Mesothelial cell of epicardium (in vitro differentiated cells): ENCODE measurements around the gene GALNT5. TPM values are rescaled to one million over a fixed set of nuclear protein-coding genes. Genes with fewer than 3 reads are reported as not detected.

ENCODE experiments used
- DNase-seq, 2 experiments: peaks; one replicate each; pipeline ENCODE4 v3.0.0; 2021; ENCODE audit warnings: low spot score in 2 of 2; ENCODE audit not compliant: unreplicated experiment in 2 of 2
- H3K27ac Mint-ChIP-seq: 2 replicates; pipeline ENCODE4 v1.8.0; 2021; ENCODE audit warnings: mixed read lengths
- H3K27me3 Mint-ChIP-seq: 2 replicates; pipeline ENCODE4 v1.8.0; 2021; ENCODE audit warnings: low read depth, mixed read lengths
- H3K36me3 Mint-ChIP-seq: 2 replicates; pipeline ENCODE4 v1.8.0; 2021; ENCODE audit warnings: mixed read lengths
- H3K4me1 Mint-ChIP-seq: 2 replicates; pipeline ENCODE4 v1.8.0; 2021; ENCODE audit warnings: mixed read lengths
- H3K4me3 Mint-ChIP-seq: 2 replicates; pipeline ENCODE4 v1.8.0; 2021; ENCODE audit warnings: mild to moderate bottlenecking, moderate library complexity, mixed read lengths
- H3K9me3 Mint-ChIP-seq: 2 replicates; pipeline ENCODE4 v1.8.0; 2021; ENCODE audit warnings: mixed read lengths
- total RNA-seq: library from RNA; stranded (reverse); gene quantifications from 3 replicates; pipeline ENCODE4 v1.2.1, GENCODE V29; 2021
- TF ChIP-seq, protein P1 (sequence below): fragments of 200-600 bp; sonication (generic); IDR thresholded peaks from one replicate; pipeline ENCODE4 v1.5.0; 2021; ENCODE audit warnings: antibody characterized with exemption; ENCODE audit not compliant: unreplicated experiment

Gene GALNT5
- total RNA-seq, 1 donor from 2014 or later = 1.3 TPM

GRCh38 chr2:157231476-157231875 lies 26.0 kb upstream of the GALNT5 start:
- H3K4me3 Mint-ChIP-seq = no peak overlapping the region
- H3K36me3 Mint-ChIP-seq = no peaks in the 10 kb centered on the region
- peaks cover 26% of the 10 kb centered on the region for H3K9me3 Mint-ChIP-seq
- TF ChIP-seq, protein P1, sequence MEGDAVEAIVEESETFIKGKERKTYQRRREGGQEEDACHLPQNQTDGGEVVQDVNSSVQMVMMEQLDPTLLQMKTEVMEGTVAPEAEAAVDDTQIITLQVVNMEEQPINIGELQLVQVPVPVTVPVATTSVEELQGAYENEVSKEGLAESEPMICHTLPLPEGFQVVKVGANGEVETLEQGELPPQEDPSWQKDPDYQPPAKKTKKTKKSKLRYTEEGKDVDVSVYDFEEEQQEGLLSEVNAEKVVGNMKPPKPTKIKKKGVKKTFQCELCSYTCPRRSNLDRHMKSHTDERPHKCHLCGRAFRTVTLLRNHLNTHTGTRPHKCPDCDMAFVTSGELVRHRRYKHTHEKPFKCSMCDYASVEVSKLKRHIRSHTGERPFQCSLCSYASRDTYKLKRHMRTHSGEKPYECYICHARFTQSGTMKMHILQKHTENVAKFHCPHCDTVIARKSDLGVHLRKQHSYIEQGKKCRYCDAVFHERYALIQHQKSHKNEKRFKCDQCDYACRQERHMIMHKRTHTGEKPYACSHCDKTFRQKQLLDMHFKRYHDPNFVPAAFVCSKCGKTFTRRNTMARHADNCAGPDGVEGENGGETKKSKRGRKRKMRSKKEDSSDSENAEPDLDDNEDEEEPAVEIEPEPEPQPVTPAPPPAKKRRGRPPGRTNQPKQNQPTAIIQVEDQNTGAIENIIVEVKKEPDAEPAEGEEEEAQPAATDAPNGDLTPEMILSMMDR = no peak
- DNase-seq = no peak
- no peaks in the 10 kb centered on the region for H3K27me3 Mint-ChIP-seq
- no peaks in the 10 kb centered on the region for H3K4me1 Mint-ChIP-seq
- no peak overlapping the region for H3K27ac Mint-ChIP-seq

- DNase-seq = no peak
Observed at GRCh38 chr2:157233506-157233905, 24.0 kb upstream of the GALNT5 start.

DNA sequence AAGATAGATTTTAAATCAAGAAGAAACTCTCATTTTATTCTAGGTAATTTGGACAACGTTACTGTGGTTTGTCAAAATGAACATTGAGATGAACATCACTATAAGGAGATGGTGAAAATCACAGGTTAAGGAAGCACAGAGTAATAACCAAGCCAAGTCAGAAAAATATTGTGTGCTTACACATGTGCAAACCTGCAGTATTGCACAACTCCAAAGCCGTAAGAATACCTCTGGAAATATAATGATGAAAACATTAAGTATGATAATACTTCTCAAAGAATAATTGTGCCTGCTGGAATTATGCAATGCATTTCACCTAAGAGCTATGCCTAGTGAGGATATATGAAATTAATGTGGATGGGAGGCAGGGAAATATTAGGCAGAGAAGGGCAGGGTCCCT lies 21.1 kb upstream of the GALNT5 start:
- TF ChIP-seq, protein P1 = no peak
- no peak overlapping the region for H3K4me3 Mint-ChIP-seq
- no peaks in the 10 kb centered on the region for H3K4me1 Mint-ChIP-seq
- no peak for DNase-seq
- H3K9me3 Mint-ChIP-seq = peaks cover 8% of the 10 kb centered on the region
- H3K27me3 Mint-ChIP-seq = no peaks in the 10 kb centered on the region
- H3K27ac Mint-ChIP-seq = no peak overlapping the region
- H3K36me3 Mint-ChIP-seq = no peaks in the 10 kb centered on the region

More at GRCh38 chr2:157233506-157233905, 24.0 kb upstream of the GALNT5 start:
- Mint-ChIP-seq H3K27me3 (no peaks in the 10 kb centered on the region), H3K4me3 (no peak overlapping the region), H3K4me1 (no peaks in the 10 kb centered on the region), H3K36me3 (no peaks in the 10 kb centered on the region), H3K27ac (no peak overlapping the region), H3K9me3 (peaks cover 18% of the 10 kb centered on the region)
- TF ChIP-seq, protein P1 = no peak

DNA sequence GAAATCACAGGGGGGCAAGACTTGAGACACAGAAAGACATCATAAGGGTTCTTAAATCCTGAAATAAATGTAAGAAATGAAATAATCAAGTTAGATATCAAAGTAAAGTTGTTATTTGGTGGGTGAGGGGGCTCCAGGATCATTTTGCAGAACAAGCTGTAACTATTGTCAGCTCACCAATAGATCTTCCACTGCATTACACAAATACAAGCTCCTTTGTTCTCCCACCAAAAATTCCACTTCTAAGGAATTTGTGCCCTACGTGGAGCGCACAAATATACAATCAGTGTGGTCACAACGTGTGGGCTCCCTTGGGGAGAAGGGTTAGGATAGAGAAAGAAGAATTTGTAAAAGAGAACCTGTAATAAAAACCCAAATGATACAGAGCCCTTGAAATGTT lies 19.2 kb upstream of the GALNT5 start:
- Mint-ChIP-seq H3K9me3 (peaks cover 5% of the 10 kb centered on the region), H3K4me3 (no peak overlapping the region), H3K4me1 (no peaks in the 10 kb centered on the region), H3K36me3 (no peaks in the 10 kb centered on the region), H3K27ac (no peak overlapping the region), H3K27me3 (no peaks in the 10 kb centered on the region)
- DNase-seq = no peak
- TF ChIP-seq, protein P1 = no peak

- Mint-ChIP-seq H3K4me3 (no peak overlapping the region), H3K27me3 (no peaks in the 10 kb centered on the region), H3K4me1 (peaks cover 10% of the 10 kb centered on the region), H3K36me3 (no peaks in the 10 kb centered on the region), H3K27ac (no peak overlapping the region), H3K9me3 (no peaks in the 10 kb centered on the region)
- TF ChIP-seq, protein P1 = no peak
- no peak for DNase-seq
Observed at GRCh38 chr2:157244691-157245090, 12.8 kb upstream of the GALNT5 start.

DNA sequence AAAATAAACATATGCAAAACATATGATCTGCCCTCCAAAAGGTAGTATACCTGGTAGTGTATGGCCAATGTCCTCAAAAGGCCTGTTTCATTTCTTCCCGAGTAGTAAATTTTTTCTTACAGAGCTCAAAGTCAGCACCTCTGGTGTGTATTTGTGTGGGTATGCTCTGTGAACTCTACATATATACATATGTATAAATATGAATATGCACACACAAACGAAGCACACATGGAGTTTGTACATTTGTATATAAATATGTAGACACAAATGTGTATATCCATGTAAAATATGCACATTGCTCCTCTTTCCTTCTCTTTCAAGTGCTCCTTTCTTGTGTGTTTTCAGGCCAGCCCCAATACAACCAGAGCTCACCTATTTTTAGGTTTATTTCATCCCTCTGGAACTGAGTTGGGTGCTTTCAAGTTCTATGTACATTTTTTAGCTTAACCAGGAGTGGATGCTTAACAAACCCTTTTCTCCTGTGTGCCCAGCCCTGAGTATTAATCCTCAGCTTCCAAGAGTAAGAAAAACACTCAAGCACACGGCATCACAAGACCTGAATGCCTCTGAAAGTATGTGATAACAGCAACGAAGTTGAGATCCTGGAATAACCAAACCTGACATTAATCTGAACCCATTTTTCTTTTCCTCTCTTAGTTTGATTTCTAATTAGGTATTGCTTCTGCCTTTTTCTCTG lies 12.2 kb upstream of the GALNT5 start:
- no peak overlapping the region for H3K27ac Mint-ChIP-seq
- no peak for DNase-seq
- H3K4me3 Mint-ChIP-seq = no peak overlapping the region
- H3K9me3 Mint-ChIP-seq = no peaks in the 10 kb centered on the region
- H3K4me1 Mint-ChIP-seq = peaks cover 10% of the 10 kb centered on the region
- TF ChIP-seq, protein P1 = no peak
- H3K36me3 Mint-ChIP-seq = no peaks in the 10 kb centered on the region
- no peaks in the 10 kb centered on the region for H3K27me3 Mint-ChIP-seq
